SKM-1 treated with dmso at 0.1 percent for 144 hours (cell line): ENCODE measurements around the gene SNTG2.
A peak's percentile ranks its signal among the peaks of the same experiment; 100 is the strongest.

Experiments used
- DNase-seq: peaks from one replicate; lab custom pipeline; 2025; ENCODE audit not compliant: unreplicated experiment; lab: John Stamatoyannopoulos, UW

The SNTG2 gene

GRCh38 chr2:1230155-1230893 is 279.7 kb downstream of the SNTG2 start:
- no peak for DNase-seq

GRCh38 chr2:1231466-1232063 is 280.9 kb downstream of the SNTG2 start:
- no peak for DNase-seq

DNA sequence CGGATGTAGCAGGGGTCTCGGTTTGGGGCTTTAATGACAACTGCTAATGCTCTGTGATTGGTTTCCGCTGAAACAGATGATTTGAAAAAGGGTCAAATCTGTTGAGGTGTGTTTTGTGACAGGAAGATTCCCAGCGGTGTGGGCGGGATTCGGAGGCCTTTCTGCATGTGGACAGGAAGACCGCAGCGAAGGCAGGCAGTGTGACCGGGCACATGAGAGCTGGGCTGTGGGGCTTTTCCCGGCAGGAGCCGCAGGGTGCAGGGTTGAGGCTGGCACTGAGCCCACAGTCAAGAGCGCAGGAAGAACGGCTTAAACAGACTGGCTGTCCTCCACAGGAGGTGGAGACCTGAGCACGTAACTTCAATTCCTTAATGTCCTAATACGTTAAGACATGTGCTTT is 282.6 kb downstream of the SNTG2 start:
- no peak for DNase-seq

- no peak for DNase-seq
Measured at GRCh38 chr2:1234731-1235308, 284.2 kb downstream of the SNTG2 start.

- no peak for DNase-seq
Measured at GRCh38 chr2:1235806-1236205, 285.2 kb downstream of the SNTG2 start.

GRCh38 chr2:1236606-1237005 is 286.0 kb downstream of the SNTG2 start:
- no peak for DNase-seq

DNA sequence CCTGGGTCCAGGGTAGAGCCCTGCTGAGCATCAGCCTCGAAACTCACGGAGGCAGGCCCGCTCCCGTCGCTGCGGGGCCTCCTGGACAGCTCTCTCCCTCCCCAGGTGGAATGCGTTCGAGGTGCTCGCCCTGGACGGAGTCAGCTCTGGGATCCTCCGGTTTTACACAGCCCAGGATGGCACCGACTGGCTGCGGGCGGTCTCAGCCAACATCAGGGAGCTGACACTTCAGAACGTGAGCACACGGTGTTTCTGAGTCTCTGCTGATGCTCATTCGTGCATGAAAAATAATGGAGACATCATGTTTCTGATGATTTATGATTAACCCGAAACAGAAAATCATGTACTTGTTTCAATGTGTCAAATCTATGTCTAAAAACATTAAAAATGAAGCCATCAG is 287.1 kb downstream of the SNTG2 start:
- no peak for DNase-seq

- DNase-seq = no peak
Measured at GRCh38 chr2:1238598-1239138, 288.0 kb downstream of the SNTG2 start.

- DNase-seq = no peak
Measured at GRCh38 chr2:1245193-1245592, 294.5 kb downstream of the SNTG2 start.

DNA sequence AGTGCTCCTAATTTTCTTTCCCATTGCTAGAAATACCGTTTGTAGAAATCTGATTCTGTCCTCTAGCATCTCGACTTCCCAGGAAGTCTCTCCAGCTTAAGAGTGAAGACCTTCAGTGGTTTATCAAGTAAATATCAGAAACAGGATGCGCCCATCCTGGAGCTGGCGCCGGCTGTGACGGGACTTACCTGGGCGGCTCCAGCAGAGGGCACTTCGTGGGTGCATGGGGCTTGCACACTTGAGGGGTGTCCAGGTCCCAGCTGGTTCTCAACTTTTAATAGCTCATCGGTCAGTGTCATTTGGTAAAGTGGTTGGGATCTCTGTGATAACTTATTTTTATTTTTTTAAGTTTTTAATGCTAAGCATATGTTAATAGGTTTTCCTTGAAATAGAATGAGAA is 295.6 kb downstream of the SNTG2 start:
- DNase-seq = no peak

GRCh38 chr2:1246991-1247390 is 296.3 kb downstream of the SNTG2 start:
- no peak for DNase-seq

GRCh38 chr2:1248187-1248586 is 297.5 kb downstream of the SNTG2 start:
- no peak for DNase-seq

DNA sequence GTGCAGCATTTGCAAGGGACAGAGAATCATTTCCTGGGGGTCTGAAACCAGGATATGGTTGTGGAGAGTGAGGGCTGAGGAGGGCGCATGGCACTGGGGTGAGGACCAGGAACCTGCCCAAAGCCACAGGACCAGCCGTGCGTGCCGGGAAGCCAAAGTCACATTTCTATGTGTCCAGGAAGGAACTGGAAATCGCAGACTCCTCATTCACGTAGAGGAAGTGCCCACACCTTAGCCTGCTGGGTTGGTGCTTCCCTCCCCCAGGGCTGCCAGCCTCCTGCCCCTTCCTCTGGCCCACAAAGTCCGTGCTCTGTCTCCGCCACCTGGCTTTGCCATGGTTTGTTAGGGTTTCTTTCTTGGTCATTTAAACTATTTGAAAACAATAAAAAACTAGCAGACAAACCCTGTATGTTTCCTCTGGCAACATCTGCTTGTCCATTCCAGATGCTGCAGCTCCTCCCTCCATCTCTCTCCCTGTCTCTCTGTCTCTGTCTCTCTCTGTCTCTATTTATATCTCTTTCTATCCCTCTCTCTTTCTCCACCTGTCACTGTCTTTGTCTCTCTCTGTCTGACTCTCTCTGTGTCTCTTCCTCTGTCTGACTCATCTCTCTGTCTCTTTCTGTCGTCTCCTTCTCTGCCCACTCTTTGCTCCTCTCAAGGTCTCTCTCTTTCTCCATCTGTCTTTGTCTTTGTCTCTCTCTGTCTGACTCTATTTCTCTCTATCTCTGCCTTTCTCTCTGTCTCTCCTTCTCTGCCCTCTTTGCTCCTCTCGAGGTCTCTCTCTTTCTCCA is 299.4 kb downstream of the SNTG2 start:
- no peak for DNase-seq

DNA sequence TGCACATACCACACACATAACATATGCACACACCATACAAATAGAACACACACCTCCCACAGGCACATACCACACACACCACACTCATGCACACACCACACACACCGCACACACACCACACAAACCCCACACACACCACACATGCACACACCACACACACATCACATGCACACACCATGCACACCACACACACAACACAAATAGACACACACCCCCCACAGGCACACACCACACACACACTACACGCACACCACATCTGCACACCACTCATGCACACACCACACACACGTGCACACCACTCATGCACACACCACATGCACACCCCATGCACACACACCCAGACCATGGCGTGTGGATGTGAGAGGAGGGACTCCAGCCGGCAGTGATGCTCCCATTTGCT is 300.9 kb downstream of the SNTG2 start:
- DNase-seq = no peak

DNA sequence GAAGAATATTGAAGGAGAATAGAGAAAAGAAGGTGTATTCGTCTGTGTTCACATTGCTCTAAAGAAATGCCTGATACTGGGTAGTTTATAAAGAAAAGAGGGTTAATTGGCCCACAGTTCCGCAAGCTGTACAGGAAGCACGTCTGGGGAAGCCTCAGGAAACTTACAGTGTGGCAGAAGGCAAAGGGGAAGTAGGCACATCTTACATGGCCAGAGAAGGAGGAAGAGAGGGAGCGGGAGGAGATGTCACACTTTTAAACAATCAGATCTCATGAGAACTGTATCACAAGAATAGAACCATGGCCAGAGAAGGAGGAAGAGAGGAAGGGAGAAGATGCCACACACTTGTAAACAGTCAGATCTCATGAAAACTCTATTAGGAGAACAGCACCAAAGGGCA is 303.0 kb downstream of the SNTG2 start:
- peak; percentile 28 for DNase-seq

GRCh38 chr2:1254662-1255343 is 304.2 kb downstream of the SNTG2 start:
- no peak for DNase-seq

DNA sequence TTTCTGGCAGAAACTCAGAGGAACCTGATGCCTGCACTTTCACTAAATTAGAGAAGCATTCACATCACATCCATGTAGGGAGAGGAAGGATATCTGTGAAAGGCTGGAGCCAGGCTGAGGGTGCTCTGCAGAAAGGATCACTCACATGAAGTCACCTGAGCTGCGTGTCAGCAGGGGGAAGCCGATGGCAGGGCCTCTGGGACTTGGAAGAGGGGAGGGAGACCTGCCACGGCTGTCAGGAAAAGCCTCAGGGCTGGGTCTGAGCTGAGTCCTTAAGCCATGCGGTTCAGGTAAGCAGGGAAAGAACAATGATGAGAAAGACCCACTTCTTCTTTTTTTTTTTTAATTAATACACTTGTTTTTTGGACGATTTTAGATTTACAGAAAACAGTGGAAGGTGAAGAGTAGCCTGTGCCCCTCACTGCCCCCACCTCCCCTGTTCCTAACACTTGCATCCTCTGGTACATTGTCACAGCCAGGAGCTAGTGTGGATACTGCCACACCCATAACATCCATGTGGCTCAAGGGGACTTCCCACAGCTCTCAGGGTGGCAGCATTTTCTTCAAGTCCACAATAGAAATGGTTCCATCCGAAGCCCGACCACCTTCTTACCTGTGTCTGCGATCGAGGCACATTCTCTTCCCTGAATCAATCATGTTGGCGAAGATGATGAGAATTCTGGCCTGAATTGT is 306.1 kb downstream of the SNTG2 start:
- DNase-seq = no peak

DNA sequence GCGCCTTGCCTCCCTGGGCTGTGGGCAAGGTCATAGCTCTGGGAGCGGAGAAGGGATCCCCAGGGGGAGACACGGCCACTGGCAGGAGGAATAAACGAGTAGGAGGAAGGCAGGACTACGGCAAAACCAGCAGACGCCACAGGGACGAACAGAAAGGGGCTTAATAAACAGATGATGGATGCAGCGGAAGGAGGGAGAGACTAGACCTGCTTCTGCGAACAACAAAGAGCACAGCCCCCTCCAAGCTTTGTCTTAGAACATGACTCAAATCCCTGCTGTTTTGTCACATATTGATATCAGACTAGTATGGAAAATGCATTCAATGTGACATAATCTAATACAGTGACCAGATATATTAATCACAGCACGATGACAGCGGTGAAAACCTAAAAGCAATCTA is 306.7 kb downstream of the SNTG2 start:
- DNase-seq = no peak

DNA sequence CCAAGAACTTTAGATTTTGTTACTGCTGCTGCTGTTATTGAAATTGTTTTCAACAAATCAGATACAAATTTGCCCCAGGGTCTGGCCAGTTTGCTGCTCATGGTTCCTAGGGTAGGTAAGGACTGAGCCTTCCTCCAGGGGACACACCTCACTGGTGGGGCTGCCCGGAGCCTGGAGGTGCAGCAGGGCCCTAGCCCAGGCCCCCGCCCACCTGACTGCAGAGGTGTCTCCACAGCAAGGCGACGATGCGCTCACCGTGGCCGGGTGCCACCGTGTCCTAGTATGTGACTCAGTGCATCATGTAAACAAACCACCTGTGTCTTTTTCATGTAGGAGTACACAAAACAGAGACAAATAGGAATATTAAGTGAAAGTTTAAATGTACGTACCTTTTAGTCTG is 309.1 kb downstream of the SNTG2 start:
- DNase-seq = no peak

DNA sequence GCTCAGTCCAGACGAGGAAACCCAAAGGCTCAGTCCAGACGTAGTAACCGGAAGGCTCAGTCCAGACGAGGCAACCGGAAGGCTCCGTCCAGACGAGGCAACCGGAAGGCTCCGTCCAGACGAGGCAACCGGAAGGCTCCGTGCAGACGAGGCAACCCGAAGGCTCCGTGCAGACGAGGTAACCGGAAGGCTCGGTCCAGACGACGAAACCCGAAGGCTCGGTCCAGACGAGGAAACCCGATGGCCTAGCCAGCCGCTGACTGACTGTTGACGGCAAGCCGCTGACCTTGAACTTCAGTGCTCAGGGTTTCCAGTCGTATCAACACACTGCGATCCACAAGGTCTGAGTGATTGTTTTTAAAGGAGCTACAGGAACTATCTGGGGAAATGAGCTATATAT is 312.0 kb downstream of the SNTG2 start:
- no peak for DNase-seq
